Stimulated activated CD4-positive, alpha-beta T cell treated with anti-CD3 and anti-CD28 coated beads, TNF-alpha, amount 100 ng/mL, for 24 hours (primary cell): Measurements from ENCODE around the gene CDH26.

Source experiments
- DNase-seq, 3 experiments: peaks; one replicate each; pipeline ENCODE4 v3.0.0-alpha.2; 2020; ENCODE audit warnings: low read depth in 3 of 3

Gene CDH26

GRCh38 chr20:60063048-60063451 lies 104.8 kb downstream of the CDH26 start:
- DNase-seq = no peak

DNA sequence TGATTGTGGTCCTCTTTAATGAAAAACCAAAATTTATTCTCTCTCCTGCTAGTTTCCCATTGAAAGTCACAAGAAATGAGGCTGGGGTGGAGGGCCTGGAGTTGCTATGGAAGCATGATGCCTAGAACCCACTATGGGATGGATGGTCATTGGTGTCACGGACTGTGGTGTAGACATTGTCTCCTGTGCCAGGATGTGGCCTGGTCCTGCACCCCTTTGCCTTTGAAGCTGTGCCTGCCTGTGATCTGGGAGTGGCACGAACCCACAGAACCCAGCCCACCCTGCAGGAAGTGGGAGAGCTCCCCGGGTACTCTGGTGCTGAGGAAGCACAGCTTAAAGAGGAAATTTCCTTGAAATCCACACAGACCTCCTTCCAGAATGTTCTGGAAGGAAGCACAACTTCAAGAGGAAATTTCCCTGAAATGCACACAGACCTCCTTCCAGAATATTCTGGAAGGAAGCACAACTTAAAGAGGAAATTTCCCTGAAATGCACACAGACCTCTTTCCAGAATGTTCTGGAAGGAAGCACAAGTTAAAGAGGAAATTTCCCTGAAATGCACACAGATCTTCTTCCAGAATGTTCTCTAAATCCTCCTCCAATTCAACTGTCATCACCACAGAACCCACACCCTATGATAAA lies 105.6 kb downstream of the CDH26 start:
- no peak for DNase-seq
